Measurements from ENCODE around the gene SLC16A6. TPM values are rescaled to one million over a fixed set of nuclear protein-coding genes. Genes with fewer than 3 reads are reported as not detected.
A peak's percentile ranks its signal among the peaks of the same experiment; 100 is the strongest.

Gene SLC16A6
- total RNA-seq, 1 experiment from 2014 or later = 0.22 TPM

- no peak for TF ChIP-seq AFF4 (CRISPR knock-in tag; IDR thresholded peaks at IDR 0.05; ENCODE audit: borderline replicate concordance)
- no peak for TF ChIP-seq ATF6 (CRISPR knock-in tag; IDR thresholded peaks at IDR 0.05)
- no peak for TF ChIP-seq JAZF1 (CRISPR knock-in tag; IDR thresholded peaks at IDR 0.05)
- no peak for TF ChIP-seq GABPB1 (CRISPR knock-in tag; IDR thresholded peaks at IDR 0.05)
- no peak for TF ChIP-seq PRDM15 (CRISPR knock-in tag; IDR thresholded peaks at IDR 0.05)
These were observed 10.6 kb upstream of the SLC16A6 start (continued) for GRCh38 chr17:68301438-68301959.

- DNase-seq (ENCODE audit: low spot score) (no peak), ATAC-seq (no peak)
- TF ChIP-seq STAT6 (CRISPR knock-in tag; conservative IDR thresholded peaks at IDR 0.05; ENCODE audit: low read depth) (no peak), ZNF121 (CRISPR knock-in tag; IDR thresholded peaks at IDR 0.05) (peak; percentile 74)
- Mint-ChIP-seq H3K27ac (no peak overlapping the region), H3K36me3 (no peaks in the 10 kb centered on the region), H3K4me1 (peaks cover 35% of the 10 kb centered on the region), H3K9me3 (peaks cover 11% of the 10 kb centered on the region), H3K4me3 (no peak overlapping the region), H3K27me3 (ENCODE audit: low read depth) (no peaks in the 10 kb centered on the region)
- ChIA-PET CTCF (interaction anchor here (1.8 kb wide), 1 partner anchor 99 kb away, joined by 5 read pairs; no protein-coding TSS in a partner anchor), POLR2A (no interaction called here)
These were observed 8.9 kb upstream of the SLC16A6 start for GRCh38 chr17:68299817-68300216.

GRCh38 chr17:68298601-68299000 is 7.7 kb upstream of the SLC16A6 start:
- Mint-ChIP-seq H3K36me3 (no peaks in the 10 kb centered on the region), H3K4me3 (no peak overlapping the region), H3K4me1 (peaks cover 47% of the 10 kb centered on the region), H3K27ac (no peak overlapping the region), H3K9me3 (peaks cover 11% of the 10 kb centered on the region), H3K27me3 (ENCODE audit: low read depth) (peaks cover 7% of the 10 kb centered on the region)
- ChIA-PET CTCF (no interaction called here), POLR2A (no interaction called here)
- DNase-seq (ENCODE audit: low spot score) (no peak), ATAC-seq (no peak)
- no peak for TF ChIP-seq PRDM15 (CRISPR knock-in tag; IDR thresholded peaks at IDR 0.05)
- no peak for TF ChIP-seq IRF1 (CRISPR knock-in tag; IDR thresholded peaks at IDR 0.05)
- no peak for TF ChIP-seq ERG (CRISPR knock-in tag; IDR thresholded peaks at IDR 0.05)
- TF ChIP-seq ZBTB43 (CRISPR knock-in tag; IDR thresholded peaks at IDR 0.05) = no peak
